Fibroblast of pulmonary artery (primary cell): ENCODE results near the gene OR13A1.

Source experiments
- DNase-seq: peaks from one replicate; pipeline ENCODE4 v3.0.0-alpha.2; 2010; ENCODE audit warnings: low read depth
- H3K4me3 ChIP-seq: replicated peaks from 2 replicates; pipeline ENCODE4 v1.5.1; 2011; ENCODE audit warnings: low read depth, mild to moderate bottlenecking, control low read depth, low read length, moderate library complexity
- CTCF ChIP-seq: IDR thresholded peaks from 2 replicates; pipeline ENCODE4 v1.5.1; 2011; ENCODE audit warnings: mild to moderate bottlenecking, control low read depth, low read length, inconsistent platforms; ENCODE audit errors: missing control alignments

OR13A1 gene

GRCh38 chr10:45256246-45256645, 59.2 kb downstream of the OR13A1 start:
- no peak for TF ChIP-seq CTCF
- DNase-seq = no peak
- H3K4me3 ChIP-seq = no peak overlapping the region

GRCh38 chr10:45255706-45256105, 59.7 kb downstream of the OR13A1 start:
- no peak for TF ChIP-seq CTCF
- DNase-seq = no peak
- H3K4me3 ChIP-seq = no peak overlapping the region

GRCh38 chr10:45254892-45255291, 60.5 kb downstream of the OR13A1 start:
- no peak for DNase-seq
- H3K4me3 ChIP-seq = no peak overlapping the region
- TF ChIP-seq CTCF = no peak

GRCh38 chr10:45253183-45253914, 62.1 kb downstream of the OR13A1 start:
- no peak for TF ChIP-seq CTCF
- DNase-seq = no peak
- no peak overlapping the region for H3K4me3 ChIP-seq
